Transverse colon (tissue), 4 donors: ENCODE measurements around the gene AHR. TPM values are rescaled to one million over a fixed set of nuclear protein-coding genes. Genes with fewer than 3 reads are reported as not detected.
"Not testable (repeated sequence)": the region's sequence is repeated elsewhere in the genome, so short reads cannot be mapped to it uniquely, and the experiment has no call there.

ENCODE experiments used
- DNase-seq: peaks from one replicate; pipeline ENCODE4 v3.0.0-alpha.2; 2019
- H3K27ac ChIP-seq, 4 donors: fragments of 200-600 bp; sonication (generic); 2 replicates each; pipeline ENCODE4 v1.5.1; 2016 to 2018; ENCODE audit warnings: inconsistent platforms in 4 of 4
- H3K27me3 ChIP-seq: fragments of 200-600 bp; sonication (generic); 2 replicates; pipeline ENCODE4 v1.5.1; 2017; ENCODE audit warnings: inconsistent platforms
- H3K36me3 ChIP-seq, 4 donors: fragments of 200-600 bp; sonication (generic); 2 replicates each; pipeline ENCODE4 v1.5.1; 2017 to 2019; ENCODE audit warnings: inconsistent platforms in 4 of 4
- H3K4me1 ChIP-seq, 4 donors: fragments of 200-600 bp; sonication (generic); 2 replicates each; pipeline ENCODE4 v1.5.1; 2017 to 2020; ENCODE audit warnings: inconsistent platforms in 4 of 4
- H3K4me3 ChIP-seq, 4 donors: fragments of 200-600 bp; sonication (generic); 1 replicate in 1 of 4; 2 replicates in 3 of 4; pipeline versions ENCODE4 v1.5.1 to v1.6.1; 2017 to 2019; ENCODE audit warnings: inconsistent platforms in 4 of 4
- H3K9me3 ChIP-seq, 2 donors: fragments of 200-600 bp; sonication (generic); 2 replicates each; pipeline ENCODE4 v1.5.1; 2017 to 2019; ENCODE audit warnings: inconsistent platforms in 2 of 2
- EP300 ChIP-seq: sonication (generic); formaldehyde crosslinking; IDR thresholded peaks from one replicate; pipeline ENCODE4 v1.6.1; 2017; ENCODE audit warnings: antibody characterized with exemption, low read depth
- POLR2A ChIP-seq: fragments of 450-650 bp; IDR thresholded peaks from one replicate; pipeline ENCODE4 v1.6.1; 2016; ENCODE audit warnings: antibody characterized with exemption, mild to moderate bottlenecking, moderate library complexity
- POLR2AphosphoS5 ChIP-seq, 3 donors: sonication (generic); formaldehyde crosslinking; IDR thresholded peaks; one replicate each; pipeline ENCODE4 v1.6.1; 2016; ENCODE audit warnings: antibody characterized with exemption in 3 of 3
- WGBS, 2 donors: methylation state at CpG; one replicate each; pipeline ENCODE4 v1.1.5; 2018; ENCODE audit warnings: low coverage in 1 of 2; 5-methylcytosine and 5-hydroxymethylcytosine counted together
- in situ Hi-C, 4 donors: fragments of 200-750 bp; cut with MboI; loops; one replicate each; pipeline versions ENCODE4 v1.15.0 to v1.15.1; 2017; ENCODE audit warnings: low sequenced_read_pairs in 3 of 4, low pct_ligation_motif_present in 1 of 4, low pct_unique_long_range_greater_than_20kb in 1 of 4
- intact Hi-C: fragments of 100-400 bp; cut with DNase I; formaldehyde crosslinking; loops from one replicate; pipeline ENCODE4 v1.15.1; 2023; ENCODE audit warnings: low total_unique reads
- small RNA-seq, 4 donors: library from RNA; depleted of rRNA; stranded (forward); fragments of <200 nt; gene quantifications; one replicate each; pipeline ENCODE3, GENCODE V24; 2016
- total RNA-seq, 4 donors: library from RNA; depleted of rRNA; stranded (reverse); fragments of >200 nt; gene quantifications; one replicate each; pipeline ENCODE4 v1.1.0, GENCODE V29; 2016
- TF ChIP-seq, protein P1 (sequence below), 5 experiments: fragments of 200-600 bp in 3 of 5; fragments of 450-650 bp in 2 of 5; sonication (generic) in 3 of 5; IDR thresholded peaks; 1 replicate in 2 of 5; 2 replicates in 3 of 5; pipeline ENCODE4 v1.5.1; 2016 to 2017; ENCODE audit warnings: antibody characterized with exemption in 5 of 5, inconsistent platforms in 3 of 5, mild to moderate bottlenecking in 2 of 5, moderate library complexity in 1 of 5

Gene AHR
- total RNA-seq, 4 donors from 2014 or later = 18.1 to 54.6 (median 43.7) TPM

- no peak overlapping the region for H3K4me3 ChIP-seq
- no peaks in the 10 kb centered on the region for H3K27me3 ChIP-seq
- no peak for DNase-seq
- peaks cover 6 to 9% of the 10 kb centered on the region in 2 donors for H3K9me3 ChIP-seq
- TF ChIP-seq EP300 (no peak), POLR2AphosphoS5 (IDR thresholded peaks at IDR 0.05) (no peak), POLR2A (no peak)
- TF ChIP-seq, protein P1, sequence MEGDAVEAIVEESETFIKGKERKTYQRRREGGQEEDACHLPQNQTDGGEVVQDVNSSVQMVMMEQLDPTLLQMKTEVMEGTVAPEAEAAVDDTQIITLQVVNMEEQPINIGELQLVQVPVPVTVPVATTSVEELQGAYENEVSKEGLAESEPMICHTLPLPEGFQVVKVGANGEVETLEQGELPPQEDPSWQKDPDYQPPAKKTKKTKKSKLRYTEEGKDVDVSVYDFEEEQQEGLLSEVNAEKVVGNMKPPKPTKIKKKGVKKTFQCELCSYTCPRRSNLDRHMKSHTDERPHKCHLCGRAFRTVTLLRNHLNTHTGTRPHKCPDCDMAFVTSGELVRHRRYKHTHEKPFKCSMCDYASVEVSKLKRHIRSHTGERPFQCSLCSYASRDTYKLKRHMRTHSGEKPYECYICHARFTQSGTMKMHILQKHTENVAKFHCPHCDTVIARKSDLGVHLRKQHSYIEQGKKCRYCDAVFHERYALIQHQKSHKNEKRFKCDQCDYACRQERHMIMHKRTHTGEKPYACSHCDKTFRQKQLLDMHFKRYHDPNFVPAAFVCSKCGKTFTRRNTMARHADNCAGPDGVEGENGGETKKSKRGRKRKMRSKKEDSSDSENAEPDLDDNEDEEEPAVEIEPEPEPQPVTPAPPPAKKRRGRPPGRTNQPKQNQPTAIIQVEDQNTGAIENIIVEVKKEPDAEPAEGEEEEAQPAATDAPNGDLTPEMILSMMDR (IDR thresholded peaks at IDR 0.05) = no peak
- H3K36me3 ChIP-seq = no peaks in the 10 kb centered on the region
- WGBS, 2 donors = 61 to 63% methylated on average over 4 of the region's 4 CpGs
- in situ Hi-C loops = no loop called here
- intact Hi-C loops = no loop called here
- H3K4me1 ChIP-seq = no peaks in the 10 kb centered on the region
- H3K27ac ChIP-seq = no peak overlapping the region
These were observed 91.9 kb downstream of the AHR start for GRCh38 chr7:17390392-17390791.

- in situ Hi-C loops (no loop called here), intact Hi-C loops (no loop called here)
- Histone ChIP-seq H3K9me3 (peaks cover 6 to 9% of the 10 kb centered on the region in 2 donors), H3K27me3 (no peaks in the 10 kb centered on the region), H3K4me3 (no peak overlapping the region), H3K27ac (no peak overlapping the region), H3K4me1 (no peaks in the 10 kb centered on the region), H3K36me3 (no peaks in the 10 kb centered on the region)
- whole genome bisulfite sequencing, 2 donors = 96 to 100% methylated on average over 2 of the region's 2 CpGs
- TF ChIP-seq, protein P1 (IDR thresholded peaks at IDR 0.05) = no peak
- TF ChIP-seq POLR2A (no peak), POLR2AphosphoS5 (IDR thresholded peaks at IDR 0.05) (no peak), EP300 (no peak)
- no peak for DNase-seq
These were observed 92.9 kb downstream of the AHR start for GRCh38 chr7:17391366-17391765.

GRCh38 chr7:17392846-17393245 lies 94.4 kb downstream of the AHR start:
- H3K9me3 ChIP-seq = peaks cover 6 to 9% of the 10 kb centered on the region in 2 donors
- 89 to 93% methylated on average over 1 of the region's 1 CpG for WGBS, 2 donors
- in situ Hi-C loops = no loop called here
- no peak overlapping the region for H3K27ac ChIP-seq
- H3K4me3 ChIP-seq = no peak overlapping the region
- no peak for TF ChIP-seq POLR2A
- TF ChIP-seq POLR2AphosphoS5 (IDR thresholded peaks at IDR 0.05) = no peak
- intact Hi-C loops = no loop called here
- DNase-seq = no peak
- H3K4me1 ChIP-seq = no peaks in the 10 kb centered on the region
- no peaks in the 10 kb centered on the region for H3K27me3 ChIP-seq
- no peaks in the 10 kb centered on the region for H3K36me3 ChIP-seq

GRCh38 chr7:17394563-17394962 lies 96.1 kb downstream of the AHR start:
- in situ Hi-C loops, H3K9me3 ChIP-seq, intact Hi-C loops, H3K27me3 ChIP-seq, H3K27ac ChIP-seq, H3K4me1 ChIP-seq, H3K36me3 ChIP-seq, DNase-seq, H3K4me3 ChIP-seq: not testable (repeated sequence)
- WGBS, 2 donors = 89% methylated on average over 4 of the region's 4 CpGs; no CpG with 5 or more reads in 1 of the 2 donors

Small RNA genes lying within 50 kb of the gene (small RNA-seq; reads per million reads assigned to genes)
- 0 reads per million in 4 donors for gene RF00092
